GM12891 (cell line): ENCODE results near the gene WNT8A.

Experiments
- PAX5 ChIP-seq: IDR thresholded peaks from 2 replicates; pipeline ENCODE4 v1.6.1; 2011; ENCODE audit warnings: low read length, moderate library complexity, mild to moderate bottlenecking; ENCODE audit not compliant: insufficient read depth, severe bottlenecking
- POLR2A ChIP-seq: IDR thresholded peaks from 2 replicates; pipeline ENCODE4 v1.6.1; 2011; ENCODE audit warnings: low read depth, low read length, control low read depth
- POLR2AphosphoS5 ChIP-seq: IDR thresholded peaks from 2 replicates; pipeline ENCODE4 v1.6.1; 2011; ENCODE audit warnings: low read depth, low read length, control low read depth
- POU2F2 ChIP-seq: IDR thresholded peaks from 2 replicates; pipeline ENCODE4 v1.6.1; 2011; ENCODE audit warnings: low read depth, mild to moderate bottlenecking, control low read depth, low read length, moderate library complexity
- TAF1 ChIP-seq: IDR thresholded peaks from 2 replicates; pipeline ENCODE4 v1.6.1; 2011; ENCODE audit warnings: low read depth, low read length, control low read depth

DNA sequence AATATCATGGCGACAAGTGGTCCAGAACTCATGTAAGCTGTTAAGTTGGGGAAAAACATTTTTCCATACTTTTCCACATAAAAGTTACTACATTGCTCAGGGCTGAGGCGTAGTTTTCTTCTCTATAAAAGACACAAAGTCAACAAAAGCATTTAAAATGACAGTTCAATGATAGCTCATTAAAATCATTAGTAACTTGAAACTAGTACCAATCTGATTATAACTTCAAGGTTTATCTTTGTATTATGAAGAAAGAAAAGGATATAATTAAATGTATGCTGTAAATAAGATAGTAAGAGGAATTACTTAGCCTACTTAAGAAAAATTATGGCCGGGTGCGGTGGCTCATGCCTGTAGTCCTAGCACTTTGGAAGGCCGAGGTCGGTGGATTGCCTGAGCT lies 45.5 kb downstream of the WNT8A start:
- TF ChIP-seq POLR2AphosphoS5, result no peak
- TF ChIP-seq POLR2A, result no peak
- no peak for TF ChIP-seq PAX5
- no peak for TF ChIP-seq TAF1
- no peak for TF ChIP-seq POU2F2
